Psoas muscle (tissue), 8 donors: ENCODE results near the gene ZNF195. TPM values are rescaled to one million over a fixed set of nuclear protein-coding genes. Genes with fewer than 3 reads are reported as not detected.

Experiments used
- ATAC-seq, 4 donors: fragments of 200-7000 bp; cut with Tn5 transposase; one replicate each; pipeline ENCODE4 v1.9.1; 2020; ENCODE audit warnings: moderate library complexity in 3 of 4, mild to moderate bottlenecking in 2 of 4
- DNase-seq, 2 donors: peaks; one replicate each; pipeline ENCODE4 v3.0.0-alpha.2; 2020
- H3K27ac ChIP-seq: fragments of 200-600 bp; one replicate; pipeline ENCODE4 v1.8.0; 2022
- H3K27me3 ChIP-seq, 3 donors: fragments of 200-600 bp in 1 of 3; one replicate each; pipeline versions ENCODE4 v1.6.1 to v1.8.0; 2013 to 2022; ENCODE audit warnings: low read length in 2 of 3, mild to moderate bottlenecking in 2 of 3, moderate library complexity in 1 of 3; ENCODE audit not compliant: insufficient read depth in 3 of 3
- H3K36me3 ChIP-seq, 2 donors: fragments of 200-600 bp in 1 of 2; one replicate each; pipeline versions ENCODE4 v1.6.1 to v1.8.0; 2013 to 2022; ENCODE audit warnings: low read depth in 1 of 2, mild to moderate bottlenecking in 1 of 2, moderate library complexity in 1 of 2; ENCODE audit not compliant: insufficient read depth in 1 of 2
- H3K4me1 ChIP-seq: fragments of 200-600 bp; one replicate; pipeline ENCODE4 v1.8.0; 2022
- H3K4me3 ChIP-seq: fragments of 200-600 bp; one replicate; pipeline ENCODE4 v1.8.0; 2022; ENCODE audit warnings: mild to moderate bottlenecking
- H3K9me3 ChIP-seq: fragments of 200-600 bp; one replicate; pipeline ENCODE4 v1.8.0; 2022
- WGBS, 3 donors: extraction: QIAGEN DNeasy Blood & Tissue Kit; methylation state at CpG; one replicate each; pipeline versions ENCODE4 v1.1.6 to v1.1.7; 2013; 5-methylcytosine and 5-hydroxymethylcytosine counted together
- intact Hi-C, 2 donors: fragments of 100-400 bp; cut with DNase I; formaldehyde crosslinking; loops; one replicate each; pipeline versions ENCODE4 v1.11.0 to v1.14.2; 2022
- polyA plus RNA-seq, 3 donors: library from polyadenylated mRNA; stranded (reverse); fragments of 200-250 nt; gene quantifications; one replicate each; pipeline ENCODE4 v1.2.3, GENCODE V29; 2013
- total RNA-seq, 4 donors: library from RNA; stranded (reverse); fragmentation: NEBNext Ultra II Directional in 2 of 4; extraction: Animal tissue kit (Norgen Biotek cat#: 25700) in 2 of 4; gene quantifications; one replicate each; pipeline versions ENCODE4 v1.2.1 to v1.2.4, GENCODE V29; 2021 to 2023
- TF ChIP-seq, protein P1 (sequence below): fragments of 200-600 bp; IDR thresholded peaks from one replicate; pipeline ENCODE4 v1.8.0; 2022; ENCODE audit warnings: antibody characterized with exemption
- donor health status: healthy with polysubstance abuse.
- donor health status: DM: no; HTN: no; CAD: no; lungs with moderate emphysema.
- donor health status: Bipolar disorder and iron deficiency.
- donor health status: healthy.
- donor health status: DM: yes; HTN: yes; CAD: no.
- donor health status: DM: no; HTN: no; CAD: no.
- donor health status: DM: no; HTN: no; CAD: no.
- donor health status: DM: yes; HTN: yes; CAD: no.

ZNF195 gene
- total and polyA plus RNA-seq, 7 donors, result 8.6 to 14.9 (median 13.0) TPM

DNA sequence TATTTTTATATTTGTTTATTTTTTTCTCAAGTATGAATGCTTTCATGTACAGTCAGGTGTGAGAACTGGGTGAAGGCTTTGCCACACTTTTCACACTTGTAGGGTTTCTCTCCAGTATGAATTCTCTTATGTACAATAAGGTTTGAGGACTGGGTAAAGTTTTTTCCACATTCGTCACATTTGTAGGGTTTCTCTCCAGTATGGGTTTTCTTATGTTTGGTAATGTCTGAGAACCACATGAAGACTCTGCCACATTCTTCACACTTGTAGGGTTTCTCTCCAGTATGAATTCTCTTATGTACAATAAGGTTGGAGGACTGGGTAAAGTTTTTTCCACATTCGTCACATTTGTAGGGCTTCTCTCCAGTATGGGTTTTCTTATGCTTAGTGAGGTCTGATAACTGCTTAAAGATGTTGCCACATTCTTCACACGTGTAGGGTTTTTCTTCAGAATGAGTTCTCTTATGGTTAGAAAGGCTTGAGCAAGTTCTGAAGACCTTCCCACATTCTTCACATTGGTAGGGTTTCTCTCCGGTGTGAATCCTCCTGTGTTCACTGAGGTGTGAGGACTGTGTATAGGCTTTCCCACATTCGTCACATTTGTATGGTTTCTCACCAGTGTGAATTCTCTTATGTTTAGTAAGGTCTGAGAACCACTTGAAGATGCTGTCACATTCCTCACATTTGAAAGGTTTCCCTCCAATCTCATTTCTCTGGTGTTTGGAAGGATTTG lies 19.7 kb downstream of the ZNF195 start:
- TF ChIP-seq, protein P1, sequence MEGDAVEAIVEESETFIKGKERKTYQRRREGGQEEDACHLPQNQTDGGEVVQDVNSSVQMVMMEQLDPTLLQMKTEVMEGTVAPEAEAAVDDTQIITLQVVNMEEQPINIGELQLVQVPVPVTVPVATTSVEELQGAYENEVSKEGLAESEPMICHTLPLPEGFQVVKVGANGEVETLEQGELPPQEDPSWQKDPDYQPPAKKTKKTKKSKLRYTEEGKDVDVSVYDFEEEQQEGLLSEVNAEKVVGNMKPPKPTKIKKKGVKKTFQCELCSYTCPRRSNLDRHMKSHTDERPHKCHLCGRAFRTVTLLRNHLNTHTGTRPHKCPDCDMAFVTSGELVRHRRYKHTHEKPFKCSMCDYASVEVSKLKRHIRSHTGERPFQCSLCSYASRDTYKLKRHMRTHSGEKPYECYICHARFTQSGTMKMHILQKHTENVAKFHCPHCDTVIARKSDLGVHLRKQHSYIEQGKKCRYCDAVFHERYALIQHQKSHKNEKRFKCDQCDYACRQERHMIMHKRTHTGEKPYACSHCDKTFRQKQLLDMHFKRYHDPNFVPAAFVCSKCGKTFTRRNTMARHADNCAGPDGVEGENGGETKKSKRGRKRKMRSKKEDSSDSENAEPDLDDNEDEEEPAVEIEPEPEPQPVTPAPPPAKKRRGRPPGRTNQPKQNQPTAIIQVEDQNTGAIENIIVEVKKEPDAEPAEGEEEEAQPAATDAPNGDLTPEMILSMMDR, result no peak
- Histone ChIP-seq H3K4me1 (no peaks in the 10 kb centered on the region), H3K27me3 (peaks cover 0 to 2% (median 0%) of the 10 kb centered on the region in 3 donors), H3K4me3 (no peak overlapping the region), H3K9me3 (peaks cover 81% of the 10 kb centered on the region), H3K36me3 (peaks cover 31 to 61% of the 10 kb centered on the region in 2 donors), H3K27ac (no peak overlapping the region)
- WGBS, 3 donors, result 99% methylated on average over 5 of the region's 5 CpGs
- ATAC-seq (no peak), DNase-seq (no peak)
- intact Hi-C loops, result no loop called here

DNA sequence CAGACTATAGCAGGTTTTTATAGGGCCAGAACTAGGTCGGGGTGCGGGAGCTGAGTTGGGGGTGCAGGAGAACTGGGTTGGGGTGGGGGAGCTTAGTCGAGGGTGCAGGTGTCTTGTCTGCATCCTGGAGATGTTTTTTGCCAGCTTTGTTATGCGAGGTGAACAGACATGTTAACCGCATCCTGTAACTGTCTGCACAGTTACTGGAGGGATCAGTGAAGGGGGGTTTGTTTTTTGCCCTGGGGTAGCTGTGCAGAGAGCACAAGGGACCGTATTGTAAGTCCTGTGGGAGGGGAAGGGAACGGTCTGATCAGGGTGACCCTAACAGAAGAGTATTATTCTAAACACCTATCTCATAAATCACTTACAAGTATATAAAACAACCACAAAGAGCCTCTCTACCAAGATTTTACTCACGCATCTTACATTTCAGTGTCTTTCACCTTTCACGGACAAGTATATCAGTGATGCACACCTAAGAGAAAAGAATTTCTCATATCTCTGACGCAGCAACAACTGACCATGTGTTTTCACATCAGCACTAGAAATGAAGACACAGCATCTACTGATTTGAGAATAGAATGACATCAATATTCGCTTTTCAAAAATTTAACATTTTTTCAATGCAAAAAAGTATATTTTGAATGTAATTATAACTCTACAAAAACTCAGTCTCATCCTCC lies 20.8 kb downstream of the ZNF195 start:
- peaks cover 79% of the 10 kb centered on the region for H3K9me3 ChIP-seq
- DNase-seq, result no peak
- no peak for ATAC-seq
- TF ChIP-seq, protein P1, result no peak
- WGBS, 3 donors, result 89 to 95% (median 90%) methylated on average over 11 of the region's 11 CpGs
- H3K4me1 ChIP-seq, result no peaks in the 10 kb centered on the region
- no peak overlapping the region for H3K27ac ChIP-seq
- no peak overlapping the region for H3K4me3 ChIP-seq
- peaks cover 24 to 49% of the 10 kb centered on the region in 2 donors for H3K36me3 ChIP-seq
- intact Hi-C loops, result no loop called here
- peaks cover 0 to 2% (median 0%) of the 10 kb centered on the region in 3 donors for H3K27me3 ChIP-seq

DNA sequence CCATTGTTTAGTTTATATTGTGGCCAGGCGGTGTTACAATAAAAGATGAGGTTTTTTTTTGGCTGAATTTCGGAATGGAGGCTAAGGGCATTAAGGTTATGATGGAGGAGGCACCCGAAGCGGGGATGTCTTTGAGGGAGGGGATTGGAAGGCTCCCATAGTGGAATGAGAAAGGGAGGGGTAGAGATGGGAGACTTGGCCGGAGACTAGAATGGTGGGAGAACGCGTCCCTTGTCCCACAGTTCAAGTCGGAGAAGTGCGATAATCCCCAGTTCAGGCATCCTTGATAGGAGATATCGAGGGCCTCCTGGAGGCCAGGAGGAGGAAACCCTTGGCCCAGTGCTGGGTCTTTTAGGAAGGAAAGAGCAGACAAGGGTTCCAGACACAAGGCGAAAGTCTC lies 21.6 kb downstream of the ZNF195 start:
- Histone ChIP-seq H3K9me3 (peaks cover 73% of the 10 kb centered on the region), H3K4me3 (no peak overlapping the region), H3K27ac (no peak overlapping the region), H3K4me1 (no peaks in the 10 kb centered on the region), H3K36me3 (peaks cover 23 to 41% of the 10 kb centered on the region in 2 donors), H3K27me3 (peaks cover 0 to 2% (median 0%) of the 10 kb centered on the region in 3 donors)
- intact Hi-C loops, result no loop called here
- DNase-seq (no peak), ATAC-seq (no peak)
- 89 to 98% (median 96%) methylated on average over 11 of the region's 11 CpGs for WGBS, 3 donors
- TF ChIP-seq, protein P1, result no peak

DNA sequence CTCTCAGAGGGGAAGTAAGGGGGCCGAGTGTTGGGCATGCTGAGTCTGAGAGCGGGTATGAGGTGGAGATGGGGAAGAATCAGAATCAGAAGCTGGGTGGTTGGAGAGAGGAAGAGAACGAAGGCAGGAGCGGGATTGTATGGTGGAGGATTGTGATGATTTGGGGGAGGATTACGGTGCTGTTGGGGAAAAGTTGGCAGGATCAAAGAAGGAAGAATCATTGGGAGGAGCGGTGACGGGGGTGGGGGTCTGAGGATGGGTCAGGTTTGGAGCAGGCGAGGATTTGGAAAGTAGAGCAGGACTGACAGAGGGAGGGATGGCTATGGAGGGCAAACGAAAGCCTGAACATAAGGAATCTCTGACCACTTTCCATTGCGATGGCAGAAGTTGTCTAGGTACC lies 22.1 kb downstream of the ZNF195 start:
- intact Hi-C loops, result no loop called here
- ATAC-seq (no peak), DNase-seq (no peak)
- Histone ChIP-seq H3K9me3 (peaks cover 69% of the 10 kb centered on the region), H3K4me3 (no peak overlapping the region), H3K27ac (no peak overlapping the region), H3K4me1 (no peaks in the 10 kb centered on the region), H3K27me3 (peaks cover 0 to 2% (median 0%) of the 10 kb centered on the region in 3 donors), H3K36me3 (peaks cover 22 to 37% of the 10 kb centered on the region in 2 donors)
- WGBS, 3 donors, result 96 to 98% (median 97%) methylated on average over 10 of the region's 10 CpGs
- TF ChIP-seq, protein P1, result no peak
